SH-SY5Y (cell line): Measurements from ENCODE around the gene ABTB1.
A peak's percentile ranks its signal among the peaks of the same experiment; 100 is the strongest.

Experiments
- GATA2 ChIP-seq: IDR thresholded peaks from 2 replicates; pipeline ENCODE4 v1.6.1; 2011; ENCODE audit warnings: mild to moderate bottlenecking, low read depth, low read length
- GATA3 ChIP-seq: IDR thresholded peaks from 2 replicates; pipeline ENCODE4 v1.6.1; 2011; ENCODE audit warnings: low read depth, mild to moderate bottlenecking, low read length, moderate library complexity

GRCh38 chr3:127691974-127692373, 19.2 kb downstream of the ABTB1 start:
- TF ChIP-seq GATA2 = peak; percentile 50; the same call in 1 of the 2 replicates
- TF ChIP-seq GATA3 = no peak
